Activated CD4-positive, alpha-beta T cell treated with anti-CD3 and anti-CD28 coated beads, Interleukin-2, amount 10 ng/mL, durations not matched to agents 7 days and 5 days (primary cell): ENCODE data around the gene TNNT2. TPM values are rescaled to one million over a fixed set of nuclear protein-coding genes. Genes with fewer than 3 reads are reported as not detected.

ENCODE experiments used
- CTCF ChIA-PET: fragments of 350-600 bp; sonication (Branson Sonifier 250); formaldehyde crosslinking; loops from one replicate; lab custom pipeline; 2021; ENCODE audit warnings: antibody characterized with exemption; lab: Charles Lee
- POLR2A ChIA-PET: fragments of 350-600 bp; sonication (Branson Sonifier 250); formaldehyde crosslinking; loops from one replicate; lab custom pipeline; 2021; ENCODE audit warnings: antibody characterized with exemption; lab: Charles Lee
- DNase-seq: peaks from one replicate; pipeline ENCODE4 v3.0.0-alpha.2; 2020
- H3K27ac Mint-ChIP-seq: one replicate; pipeline ENCODE4 v1.8.0; 2021; ENCODE audit warnings: mild to moderate bottlenecking, moderate library complexity, mixed read lengths
- H3K27me3 Mint-ChIP-seq: one replicate; pipeline ENCODE4 v1.8.0; 2021; ENCODE audit warnings: mixed read lengths
- H3K36me3 Mint-ChIP-seq: one replicate; pipeline ENCODE4 v1.8.0; 2021; ENCODE audit warnings: low read depth, mixed read lengths
- H3K4me1 Mint-ChIP-seq: one replicate; pipeline ENCODE4 v1.8.0; 2021; ENCODE audit warnings: mixed read lengths
- H3K4me3 Mint-ChIP-seq: one replicate; pipeline ENCODE4 v1.8.0; 2021; ENCODE audit warnings: mild to moderate bottlenecking, moderate library complexity, mixed read lengths
- H3K9me3 Mint-ChIP-seq: one replicate; pipeline ENCODE4 v1.8.0; 2021; ENCODE audit warnings: mixed read lengths
- total RNA-seq, 2 experiments: library from RNA; stranded (reverse); gene quantifications; one replicate each; pipeline ENCODE4 v1.2.3, GENCODE V29; 2021

The TNNT2 gene
- total RNA-seq, 2 experiments from 2014 or later, result not detected

DNA sequence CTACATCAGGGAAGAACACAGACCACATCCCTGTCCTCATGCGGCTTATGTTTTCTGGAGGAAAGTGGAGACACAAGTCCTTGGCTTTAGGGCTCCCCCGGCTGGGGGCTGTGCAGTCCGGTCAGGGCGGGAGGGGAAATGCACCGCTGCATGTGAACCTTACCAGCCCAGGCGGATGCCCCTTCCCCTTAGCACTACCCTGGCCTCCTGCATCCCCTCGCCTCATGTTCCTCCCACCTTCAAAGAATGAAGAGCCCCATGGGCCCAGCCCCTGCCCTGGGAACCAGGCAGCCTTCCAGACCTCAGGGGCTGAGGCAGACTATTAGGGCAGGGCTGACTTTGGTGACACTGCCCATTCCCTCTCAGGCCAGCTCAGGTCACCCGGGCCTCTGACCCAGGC is 45.5 kb downstream of the TNNT2 start:
- DNase-seq, result no peak
- no peaks in the 10 kb centered on the region for H3K36me3 Mint-ChIP-seq
- ChIA-PET CTCF (interaction anchor here (1.1 kb wide), 1 partner anchor 20 kb away, joined by 4 read pairs; no protein-coding TSS in a partner anchor), POLR2A (no interaction called here)
- H3K27ac Mint-ChIP-seq, result no peak overlapping the region
- H3K4me1 Mint-ChIP-seq, result no peaks in the 10 kb centered on the region
- H3K4me3 Mint-ChIP-seq, result no peak overlapping the region
- H3K27me3 Mint-ChIP-seq, result no peaks in the 10 kb centered on the region
- no peaks in the 10 kb centered on the region for H3K9me3 Mint-ChIP-seq

DNA sequence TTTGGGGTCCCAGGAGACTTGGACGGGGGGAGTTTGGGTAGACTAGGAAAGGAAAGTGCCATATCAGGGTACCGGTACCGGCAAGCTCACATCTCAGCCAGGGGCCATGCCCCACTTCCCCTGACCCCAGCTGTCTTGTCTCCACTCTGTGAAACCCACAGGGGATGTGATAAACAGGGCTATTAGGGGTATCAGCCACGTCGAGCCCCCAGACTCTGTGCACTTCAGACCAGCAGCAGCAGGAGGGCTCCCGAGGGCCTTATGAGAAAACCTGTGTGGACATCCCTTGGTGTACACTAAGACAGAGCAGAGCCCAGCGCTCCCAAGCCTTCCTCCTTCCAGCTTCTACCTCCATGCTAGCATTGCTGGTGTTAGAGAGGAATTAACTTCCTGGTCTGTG is 46.3 kb downstream of the TNNT2 start:
- H3K4me3 Mint-ChIP-seq, result no peak overlapping the region
- POLR2A ChIA-PET, result interaction anchor here (0.6 kb wide), 1 partner anchor 16 kb away, joined by 3 read pairs; no protein-coding TSS in a partner anchor
- no peaks in the 10 kb centered on the region for H3K27me3 Mint-ChIP-seq
- no peaks in the 10 kb centered on the region for H3K4me1 Mint-ChIP-seq
- H3K36me3 Mint-ChIP-seq, result no peaks in the 10 kb centered on the region
- DNase-seq, result no peak
- H3K9me3 Mint-ChIP-seq, result no peaks in the 10 kb centered on the region
- H3K27ac Mint-ChIP-seq, result no peak overlapping the region
- CTCF ChIA-PET, result interaction anchor here (1.2 kb wide), 1 partner anchor 15 kb away, joined by 3 read pairs; no protein-coding TSS in a partner anchor

DNA sequence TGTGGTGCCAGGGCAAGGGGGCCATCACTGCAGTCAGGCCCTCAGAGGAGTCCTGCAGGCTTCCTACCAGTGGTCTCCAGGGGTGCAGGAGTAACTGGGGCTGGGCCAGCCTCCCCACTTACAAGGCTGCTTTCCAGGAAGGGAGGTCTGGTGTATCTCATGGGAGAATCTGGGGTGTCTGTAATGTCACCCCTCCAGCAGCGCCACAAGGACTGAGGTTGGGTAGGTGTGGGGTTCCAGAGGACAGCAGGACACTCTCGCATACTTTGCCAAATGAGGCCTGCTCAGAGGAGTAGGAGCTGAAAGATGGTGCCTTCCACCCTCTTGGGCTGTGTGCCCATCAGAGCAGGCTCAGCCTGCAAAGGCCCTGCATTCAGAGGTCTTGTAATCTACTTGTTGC is 46.9 kb downstream of the TNNT2 start:
- CTCF ChIA-PET, result interaction anchor here (1.2 kb wide), 1 partner anchor 14 kb away, joined by 3 read pairs; no protein-coding TSS in a partner anchor
- no peak for DNase-seq
- Mint-ChIP-seq H3K9me3 (no peaks in the 10 kb centered on the region), H3K27ac (no peak overlapping the region), H3K36me3 (no peaks in the 10 kb centered on the region), H3K4me3 (no peak overlapping the region), H3K27me3 (no peaks in the 10 kb centered on the region), H3K4me1 (no peaks in the 10 kb centered on the region)
- POLR2A ChIA-PET, result interaction anchor here (0.6 kb wide), 1 partner anchor 16 kb away, joined by 3 read pairs; no protein-coding TSS in a partner anchor

DNA sequence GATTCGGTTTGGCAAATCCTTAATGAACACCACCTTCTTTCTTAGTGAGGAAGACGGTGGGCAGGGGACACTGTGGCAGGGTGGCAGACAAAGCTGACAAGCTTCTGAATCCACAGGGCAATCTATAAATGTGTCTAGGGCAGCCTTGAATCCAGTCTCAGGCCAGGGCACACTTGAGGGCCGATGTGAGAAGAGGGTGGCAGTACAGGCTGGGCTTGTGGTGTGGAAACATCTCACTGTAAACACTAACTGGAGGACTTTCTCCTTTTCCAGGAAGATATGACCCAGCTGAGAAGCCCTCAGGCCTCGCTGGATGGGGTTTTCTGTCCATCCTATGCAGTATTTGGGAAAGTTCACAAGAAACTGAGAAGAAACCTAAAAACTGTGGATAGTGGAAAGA is 47.7 kb downstream of the TNNT2 start:
- DNase-seq, result no peak
- POLR2A ChIA-PET, result no interaction called here
- H3K36me3 Mint-ChIP-seq, result no peaks in the 10 kb centered on the region
- no peaks in the 10 kb centered on the region for H3K27me3 Mint-ChIP-seq
- no peaks in the 10 kb centered on the region for H3K4me1 Mint-ChIP-seq
- CTCF ChIA-PET, result no interaction called here
- no peak overlapping the region for H3K4me3 Mint-ChIP-seq
- no peak overlapping the region for H3K27ac Mint-ChIP-seq
- H3K9me3 Mint-ChIP-seq, result no peaks in the 10 kb centered on the region

DNA sequence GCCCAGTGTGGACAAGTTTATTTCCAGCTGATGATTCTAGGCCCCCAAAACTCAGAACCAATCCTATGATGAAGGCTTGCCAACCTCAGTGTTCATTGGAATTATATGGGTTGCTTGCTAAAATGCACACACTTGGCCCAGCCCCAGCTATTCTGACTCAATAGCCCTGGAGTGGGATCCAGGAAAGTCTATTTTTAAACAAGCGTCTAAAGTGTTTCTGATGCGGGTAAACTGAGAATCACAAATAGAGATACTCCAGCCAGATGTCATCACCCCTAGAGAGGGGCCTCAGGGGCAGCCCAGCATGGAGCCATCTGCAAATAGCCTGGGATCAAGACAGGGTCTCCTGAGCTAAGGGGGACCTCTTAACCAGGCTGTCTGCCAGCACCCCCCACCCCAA is 48.2 kb downstream of the TNNT2 start:
- Mint-ChIP-seq H3K27me3 (no peaks in the 10 kb centered on the region), H3K36me3 (no peaks in the 10 kb centered on the region), H3K4me3 (no peak overlapping the region), H3K27ac (no peak overlapping the region), H3K9me3 (no peaks in the 10 kb centered on the region), H3K4me1 (no peaks in the 10 kb centered on the region)
- CTCF ChIA-PET, result no interaction called here
- no peak for DNase-seq
- POLR2A ChIA-PET, result no interaction called here

DNA sequence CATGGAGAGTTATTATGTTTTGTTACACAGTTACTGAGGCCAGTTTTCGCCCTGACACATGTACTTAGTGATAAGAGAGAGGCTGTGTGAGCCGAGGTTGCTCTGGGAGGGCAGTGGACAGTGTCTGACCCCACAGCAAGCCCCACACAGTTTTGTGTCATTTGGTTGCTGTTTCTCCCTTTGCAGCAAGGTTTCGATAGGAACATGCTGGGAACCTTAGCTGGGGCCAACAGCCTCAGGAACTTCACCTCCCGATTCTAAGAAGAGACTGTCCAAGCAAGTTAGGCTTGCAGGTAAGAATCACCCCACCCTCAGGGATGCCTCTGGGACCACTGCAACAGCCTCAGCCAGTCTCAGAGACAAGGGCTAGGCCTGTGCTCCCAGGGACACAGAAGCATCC is 48.9 kb downstream of the TNNT2 start:
- no peak overlapping the region for H3K27ac Mint-ChIP-seq
- ChIA-PET CTCF (no interaction called here), POLR2A (no interaction called here)
- no peak overlapping the region for H3K4me3 Mint-ChIP-seq
- no peaks in the 10 kb centered on the region for H3K9me3 Mint-ChIP-seq
- DNase-seq, result no peak
- H3K4me1 Mint-ChIP-seq, result no peaks in the 10 kb centered on the region
- H3K36me3 Mint-ChIP-seq, result no peaks in the 10 kb centered on the region
- no peaks in the 10 kb centered on the region for H3K27me3 Mint-ChIP-seq

DNA sequence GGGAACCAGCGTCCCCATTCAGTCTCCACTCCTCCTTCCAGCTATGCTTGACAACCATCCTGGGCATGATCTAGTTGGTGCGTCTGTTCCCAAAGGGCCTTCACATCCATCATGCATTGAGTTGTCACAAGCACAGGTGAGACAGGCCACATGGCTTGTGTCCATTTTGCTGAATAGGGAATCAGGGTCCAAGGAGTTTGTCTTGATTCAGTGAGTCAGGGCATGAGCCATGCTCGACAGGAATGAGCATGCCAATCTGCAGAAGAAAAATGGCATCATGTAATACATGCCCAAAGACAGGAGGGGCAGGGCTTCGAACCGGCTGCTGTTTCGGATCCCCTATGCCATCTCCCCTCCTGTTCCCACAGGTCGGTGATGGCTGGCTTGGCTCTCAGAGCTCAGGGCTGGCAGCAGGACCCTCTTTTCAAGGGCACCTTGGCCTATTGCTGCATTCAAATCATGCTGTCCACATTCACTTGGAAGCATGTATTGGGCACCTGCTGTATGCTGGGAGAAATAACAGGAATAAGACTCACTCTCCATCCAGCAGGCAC is 49.7 kb downstream of the TNNT2 start:
- Mint-ChIP-seq H3K36me3 (no peaks in the 10 kb centered on the region), H3K27ac (no peak overlapping the region), H3K4me1 (no peaks in the 10 kb centered on the region), H3K27me3 (no peaks in the 10 kb centered on the region), H3K4me3 (no peak overlapping the region), H3K9me3 (no peaks in the 10 kb centered on the region)
- no peak for DNase-seq
- POLR2A ChIA-PET, result no interaction called here
- CTCF ChIA-PET, result no interaction called here

DNA sequence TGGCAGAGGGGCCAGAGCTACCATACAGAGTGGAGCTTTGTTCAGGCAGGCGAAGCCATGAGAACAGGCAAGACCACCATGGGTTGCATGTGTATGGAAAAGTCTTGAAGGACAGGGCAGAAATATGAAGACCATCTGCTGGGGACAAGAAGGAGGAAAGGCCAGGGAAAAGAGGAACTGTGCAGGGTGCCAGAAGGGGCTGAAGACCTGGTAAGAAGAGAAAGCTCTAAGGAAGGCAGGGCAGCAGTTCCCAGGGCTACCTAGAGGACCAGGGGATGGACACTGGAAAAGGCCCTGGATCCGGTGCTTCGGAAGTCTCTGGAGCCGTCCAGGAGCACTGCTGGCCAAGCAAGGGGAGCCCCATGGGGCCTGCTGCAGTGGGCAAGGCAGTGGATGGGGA is 50.8 kb downstream of the TNNT2 start:
- DNase-seq, result no peak
- no peaks in the 10 kb centered on the region for H3K27me3 Mint-ChIP-seq
- H3K4me1 Mint-ChIP-seq, result no peaks in the 10 kb centered on the region
- ChIA-PET POLR2A (no interaction called here), CTCF (no interaction called here)
- no peaks in the 10 kb centered on the region for H3K9me3 Mint-ChIP-seq
- H3K4me3 Mint-ChIP-seq, result no peak overlapping the region
- H3K36me3 Mint-ChIP-seq, result no peaks in the 10 kb centered on the region
- no peak overlapping the region for H3K27ac Mint-ChIP-seq

DNA sequence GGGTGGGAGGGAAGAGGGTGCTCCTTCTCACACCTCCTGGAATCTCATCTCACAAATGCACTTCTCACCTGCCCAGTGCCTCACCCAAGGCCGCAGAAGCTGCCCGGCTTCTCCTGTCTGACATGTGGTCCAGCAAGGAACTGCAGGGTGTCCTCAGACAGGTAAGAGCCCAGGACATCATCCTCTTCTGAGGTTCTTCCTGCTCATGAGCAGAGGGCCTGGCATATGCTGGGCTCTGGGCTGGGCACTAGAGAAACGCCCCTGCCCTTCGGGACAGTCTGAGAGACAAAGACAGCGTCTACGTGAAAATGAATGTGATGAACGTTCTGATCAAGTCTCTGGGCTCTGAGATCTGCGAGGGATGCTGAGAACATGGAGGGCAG is 51.8 kb downstream of the TNNT2 start:
- POLR2A ChIA-PET, result no interaction called here
- CTCF ChIA-PET, result no interaction called here
- Mint-ChIP-seq H3K4me3 (no peak overlapping the region), H3K36me3 (no peaks in the 10 kb centered on the region), H3K9me3 (no peaks in the 10 kb centered on the region), H3K4me1 (no peaks in the 10 kb centered on the region), H3K27me3 (no peaks in the 10 kb centered on the region), H3K27ac (no peak overlapping the region)
- no peak for DNase-seq

DNA sequence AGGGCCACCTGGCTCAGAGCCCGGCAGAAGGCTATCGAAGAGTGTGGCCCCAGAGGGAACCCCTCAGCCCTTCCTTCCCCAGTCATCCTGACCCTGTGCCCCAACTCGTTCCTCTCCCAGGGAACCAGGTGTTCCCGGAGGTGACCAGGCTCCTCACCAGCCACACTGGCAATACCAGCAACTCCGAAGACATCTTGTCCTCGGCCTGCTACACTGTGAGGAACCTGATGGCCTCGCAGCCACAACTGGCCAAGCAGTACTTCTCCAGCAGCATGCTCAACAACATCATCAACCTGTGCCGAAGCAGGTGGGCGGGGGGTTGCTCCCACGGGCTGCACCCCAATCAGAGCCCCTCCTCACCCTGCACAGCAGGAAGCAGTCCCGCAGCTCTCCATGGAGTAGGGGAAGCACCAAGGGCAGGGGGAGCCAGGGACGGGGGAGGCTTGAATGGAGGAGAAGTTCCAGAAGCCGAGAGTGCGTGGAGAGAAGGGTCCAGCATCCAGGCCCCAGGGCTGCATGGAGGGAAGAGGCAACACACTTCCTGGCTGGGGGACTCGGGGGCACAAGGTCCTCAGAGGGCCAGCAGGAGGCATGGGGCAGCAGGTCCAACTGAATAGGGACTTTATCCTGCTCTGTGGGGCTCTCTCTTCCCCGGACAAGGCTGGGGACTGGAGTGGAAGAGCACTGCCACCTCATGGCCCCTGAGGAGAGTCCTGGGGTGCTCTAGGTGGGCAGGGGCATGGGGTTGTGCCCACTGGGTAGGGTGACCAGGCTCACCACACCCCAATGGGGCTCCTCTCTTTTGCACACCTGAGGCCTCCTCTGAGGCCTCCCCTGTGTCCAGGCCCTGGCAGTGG is 52.4 kb downstream of the TNNT2 start:
- H3K27ac Mint-ChIP-seq, result no peak overlapping the region
- ChIA-PET POLR2A (no interaction called here), CTCF (no interaction called here)
- H3K36me3 Mint-ChIP-seq, result no peaks in the 10 kb centered on the region
- no peaks in the 10 kb centered on the region for H3K9me3 Mint-ChIP-seq
- no peaks in the 10 kb centered on the region for H3K4me1 Mint-ChIP-seq
- DNase-seq, result no peak
- H3K4me3 Mint-ChIP-seq, result no peak overlapping the region
- H3K27me3 Mint-ChIP-seq, result no peaks in the 10 kb centered on the region

DNA sequence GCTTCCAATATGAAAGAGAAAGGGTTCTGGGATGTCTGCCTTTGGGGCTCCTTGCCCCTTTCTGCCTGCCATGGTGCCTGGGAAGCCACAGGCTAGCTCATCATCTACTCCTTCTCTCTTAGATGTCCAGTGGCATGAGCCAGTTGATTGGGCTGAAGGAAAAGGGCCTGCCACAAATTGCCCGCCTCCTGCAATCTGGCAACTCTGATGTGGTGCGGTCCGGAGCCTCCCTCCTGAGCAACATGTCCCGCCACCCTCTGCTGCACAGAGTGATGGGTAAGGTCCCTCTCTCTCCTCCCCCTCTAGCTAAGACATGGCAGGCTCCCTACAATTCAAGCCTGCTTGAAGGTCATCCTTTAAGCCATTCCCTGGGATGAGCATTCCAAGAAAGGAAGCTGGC is 53.2 kb downstream of the TNNT2 start:
- no peaks in the 10 kb centered on the region for H3K4me1 Mint-ChIP-seq
- POLR2A ChIA-PET, result no interaction called here
- DNase-seq, result no peak
- H3K4me3 Mint-ChIP-seq, result no peak overlapping the region
- no peak overlapping the region for H3K27ac Mint-ChIP-seq
- CTCF ChIA-PET, result no interaction called here
- H3K36me3 Mint-ChIP-seq, result no peaks in the 10 kb centered on the region
- H3K27me3 Mint-ChIP-seq, result no peaks in the 10 kb centered on the region
- no peaks in the 10 kb centered on the region for H3K9me3 Mint-ChIP-seq

DNA sequence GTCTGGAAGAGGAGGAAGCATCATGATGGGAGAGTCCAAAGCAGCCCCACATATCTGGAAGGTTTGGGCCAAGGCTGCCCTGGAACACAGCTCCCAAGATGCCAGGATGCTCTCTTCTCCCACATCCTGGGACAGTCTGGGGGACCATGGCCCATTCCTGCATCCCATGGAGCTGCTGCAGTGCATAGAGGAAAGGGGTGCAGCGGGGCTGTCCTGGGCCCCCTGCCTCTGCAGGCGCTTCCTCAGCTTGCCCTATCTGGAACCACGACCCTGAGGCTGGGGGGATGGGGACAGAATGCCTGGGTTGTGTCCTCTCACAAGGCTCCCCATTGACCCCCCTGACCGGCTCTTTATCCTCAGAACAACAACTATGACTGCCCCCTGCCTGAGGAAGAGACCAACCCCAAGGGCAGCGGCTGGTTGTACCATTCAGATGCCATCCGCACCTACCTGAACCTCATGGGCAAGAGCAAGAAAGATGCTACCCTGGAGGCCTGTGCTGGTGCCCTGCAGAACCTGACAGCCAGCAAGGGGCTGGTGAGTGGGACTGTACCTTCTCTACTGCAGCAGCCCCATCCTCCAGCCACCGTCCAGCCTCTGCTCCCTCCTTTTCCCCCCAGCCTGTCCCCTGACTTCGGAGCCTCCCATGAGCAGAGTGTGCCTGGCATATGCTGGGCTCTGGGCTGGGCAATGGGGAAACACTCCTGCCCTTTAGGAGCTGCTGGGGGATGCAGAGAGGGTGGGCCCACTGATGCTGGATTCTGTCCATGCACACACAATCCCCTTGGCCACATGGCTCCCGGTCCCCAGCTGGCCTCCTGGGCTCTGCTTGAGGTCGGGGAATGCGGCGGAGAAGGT is 54.6 kb downstream of the TNNT2 start:
- POLR2A ChIA-PET, result no interaction called here
- CTCF ChIA-PET, result no interaction called here
- H3K4me3 Mint-ChIP-seq, result no peak overlapping the region
- H3K4me1 Mint-ChIP-seq, result no peaks in the 10 kb centered on the region
- H3K9me3 Mint-ChIP-seq, result no peaks in the 10 kb centered on the region
- H3K36me3 Mint-ChIP-seq, result no peaks in the 10 kb centered on the region
- DNase-seq, result no peak
- H3K27ac Mint-ChIP-seq, result no peak overlapping the region
- H3K27me3 Mint-ChIP-seq, result no peaks in the 10 kb centered on the region

DNA sequence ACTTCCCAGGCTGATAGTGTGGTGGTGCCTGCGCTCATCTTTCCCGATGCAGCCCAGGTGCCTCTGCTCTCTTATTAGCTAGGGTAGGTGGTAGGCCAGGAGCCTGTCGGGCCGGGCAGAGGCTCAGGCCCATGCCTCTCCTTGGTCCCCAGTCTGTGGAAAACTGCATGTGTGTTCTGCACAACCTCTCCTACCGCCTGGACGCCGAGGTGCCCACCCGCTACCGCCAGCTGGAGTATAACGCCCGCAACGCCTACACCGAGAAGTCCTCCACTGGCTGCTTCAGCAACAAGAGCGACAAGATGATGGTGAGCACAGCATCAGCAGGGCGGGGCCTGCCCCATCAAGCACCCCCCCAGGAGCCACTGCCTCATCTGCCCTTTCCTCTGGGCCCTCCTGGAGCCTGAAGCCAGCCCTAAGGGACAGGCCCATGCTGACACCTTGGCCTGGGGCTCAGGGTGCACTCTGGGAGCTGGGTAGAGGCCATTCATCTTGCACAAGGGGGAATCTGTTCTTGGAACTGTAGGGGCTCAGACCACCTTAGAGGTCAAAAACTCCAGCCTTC is 55.6 kb downstream of the TNNT2 start:
- no peaks in the 10 kb centered on the region for H3K9me3 Mint-ChIP-seq
- ChIA-PET CTCF (no interaction called here), POLR2A (no interaction called here)
- no peak overlapping the region for H3K4me3 Mint-ChIP-seq
- no peaks in the 10 kb centered on the region for H3K27me3 Mint-ChIP-seq
- H3K27ac Mint-ChIP-seq, result no peak overlapping the region
- DNase-seq, result no peak
- no peaks in the 10 kb centered on the region for H3K4me1 Mint-ChIP-seq
- H3K36me3 Mint-ChIP-seq, result no peaks in the 10 kb centered on the region
